HG03039 (cell line): Measurements from ENCODE around the gene DHFR2.

Experiments used
- ATAC-seq: cut with Tn5 transposase; IDR thresholded peaks from one replicate; pipeline ENCODE4 v1.9.1; 2021; ENCODE audit warnings: mild to moderate bottlenecking, moderate library complexity; ENCODE audit not compliant: unreplicated experiment

DHFR2 gene

GRCh38 chr3:94008253-94008652 is 54.5 kb downstream of the DHFR2 start:
- no peak for ATAC-seq
